Measurements from ENCODE around the gene TMPRSS5. TPM values are rescaled to one million over a fixed set of nuclear protein-coding genes. Genes with fewer than 3 reads are reported as not detected.

Gene TMPRSS5
- total RNA-seq, 1 donor from 2014 or later = 1.6 TPM

- Mint-ChIP-seq H3K4me3 (ENCODE audit: unreplicated experiment) (no peak overlapping the region), H3K36me3 (ENCODE audit: unreplicated experiment) (no peaks in the 10 kb centered on the region), H3K9me3 (ENCODE audit: unreplicated experiment) (no peaks in the 10 kb centered on the region), H3K27me3 (ENCODE audit: unreplicated experiment) (peaks cover 7% of the 10 kb centered on the region), H3K27ac (ENCODE audit: unreplicated experiment) (no peak overlapping the region), H3K4me1 (ENCODE audit: unreplicated experiment) (peaks cover 18% of the 10 kb centered on the region)
- no peak for DNase-seq (ENCODE audit: extremely low spot score, unreplicated experiment)
- TF ChIP-seq CTCF (IDR thresholded peaks at IDR 0.05) = no peak
Observed at GRCh38 chr11:113684496-113684895, 21.6 kb downstream of the TMPRSS5 start.

GRCh38 chr11:113683481-113684046 is 22.5 kb downstream of the TMPRSS5 start:
- Mint-ChIP-seq H3K36me3 (ENCODE audit: unreplicated experiment) (no peaks in the 10 kb centered on the region), H3K4me3 (ENCODE audit: unreplicated experiment) (no peak overlapping the region), H3K27ac (ENCODE audit: unreplicated experiment) (no peak overlapping the region), H3K4me1 (ENCODE audit: unreplicated experiment) (peaks cover 18% of the 10 kb centered on the region), H3K27me3 (ENCODE audit: unreplicated experiment) (peaks cover 7% of the 10 kb centered on the region), H3K9me3 (ENCODE audit: unreplicated experiment) (no peaks in the 10 kb centered on the region)
- no peak for DNase-seq (ENCODE audit: extremely low spot score, unreplicated experiment)
- no peak for TF ChIP-seq CTCF (IDR thresholded peaks at IDR 0.05)

- peaks cover 18% of the 10 kb centered on the region for H3K4me1 Mint-ChIP-seq (ENCODE audit: unreplicated experiment)
- H3K27ac Mint-ChIP-seq (ENCODE audit: unreplicated experiment) = no peak overlapping the region
- no peaks in the 10 kb centered on the region for H3K9me3 Mint-ChIP-seq (ENCODE audit: unreplicated experiment)
- no peaks in the 10 kb centered on the region for H3K36me3 Mint-ChIP-seq (ENCODE audit: unreplicated experiment)
- H3K4me3 Mint-ChIP-seq (ENCODE audit: unreplicated experiment) = no peak overlapping the region
- H3K27me3 Mint-ChIP-seq (ENCODE audit: unreplicated experiment) = peaks cover 10% of the 10 kb centered on the region
- DNase-seq (ENCODE audit: extremely low spot score, unreplicated experiment) = no peak
- no peak for TF ChIP-seq CTCF (IDR thresholded peaks at IDR 0.05)
Observed at GRCh38 chr11:113681711-113682413, 24.2 kb downstream of the TMPRSS5 start.

- peaks cover 18% of the 10 kb centered on the region for H3K4me1 Mint-ChIP-seq (ENCODE audit: unreplicated experiment)
- peaks cover 10% of the 10 kb centered on the region for H3K27me3 Mint-ChIP-seq (ENCODE audit: unreplicated experiment)
- no peak overlapping the region for H3K27ac Mint-ChIP-seq (ENCODE audit: unreplicated experiment)
Observed at GRCh38 chr11:113681282-113681681, 24.8 kb downstream of the TMPRSS5 start.

More at GRCh38 chr11:113681282-113681681, 24.8 kb downstream of the TMPRSS5 start:
- no peak for TF ChIP-seq CTCF (IDR thresholded peaks at IDR 0.05)
- no peaks in the 10 kb centered on the region for H3K36me3 Mint-ChIP-seq (ENCODE audit: unreplicated experiment)
- DNase-seq (ENCODE audit: extremely low spot score, unreplicated experiment) = no peak
- no peaks in the 10 kb centered on the region for H3K9me3 Mint-ChIP-seq (ENCODE audit: unreplicated experiment)
- no peak overlapping the region for H3K4me3 Mint-ChIP-seq (ENCODE audit: unreplicated experiment)
